Middle frontal gyrus (tissue), 1 donor: Measurements from ENCODE around the gene ST6GALNAC5.
"Not testable (repeated sequence)": the region's sequence is repeated elsewhere in the genome, so short reads cannot be mapped to it uniquely, and the experiment has no call there.

Experiments
- DNase-seq: peaks from one replicate; pipeline ENCODE4 v3.0.0-alpha.2; 2015; ENCODE audit warnings: low spot score; ENCODE audit errors: extremely low spot score

ST6GALNAC5 gene

DNA sequence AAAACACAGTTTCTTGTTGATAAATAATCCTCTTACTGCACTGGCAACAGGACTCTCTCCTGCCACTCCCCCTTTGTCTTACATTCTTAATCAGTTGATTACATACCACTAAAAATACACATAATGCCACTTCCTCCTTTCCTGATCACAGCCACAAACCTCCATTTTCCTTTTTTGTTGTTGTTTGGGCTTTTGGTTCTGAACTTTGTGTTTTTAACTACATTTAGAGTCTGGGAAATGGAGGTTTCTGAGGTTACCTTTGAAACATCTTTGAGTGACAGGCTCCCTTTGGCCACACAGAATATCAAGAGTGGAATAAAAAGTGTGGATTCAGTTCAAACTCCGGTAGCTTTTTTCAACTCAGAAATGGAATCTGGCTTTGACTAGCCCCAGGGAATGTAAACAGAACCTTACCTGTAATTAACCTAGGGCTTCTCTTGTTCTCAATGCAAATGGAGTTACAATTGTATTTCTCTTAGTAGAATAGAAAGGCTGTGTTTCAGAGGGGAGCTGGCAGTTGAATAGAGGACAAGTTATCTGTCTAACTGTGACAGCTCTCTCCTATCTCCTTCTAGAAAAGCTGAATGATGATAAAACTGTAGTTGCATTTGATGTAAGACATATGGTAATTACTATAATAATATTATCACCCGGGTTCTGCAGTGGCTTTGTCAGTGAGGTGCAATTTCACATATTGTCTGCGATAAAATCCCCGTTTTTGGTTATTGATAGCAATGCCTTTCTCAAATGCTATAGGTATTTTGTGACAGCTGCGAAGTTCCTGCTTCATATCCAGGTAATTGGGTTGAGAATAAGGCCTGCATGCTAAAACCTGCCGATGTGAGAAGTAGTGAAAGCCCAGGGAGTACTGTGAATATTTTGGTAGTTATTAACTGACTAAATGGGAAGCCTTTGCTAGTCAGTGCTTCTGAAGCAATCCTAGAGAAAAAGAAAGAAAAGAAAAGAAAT is 66.9 kb downstream of the ST6GALNAC5 start:
- DNase-seq = no peak

DNA sequence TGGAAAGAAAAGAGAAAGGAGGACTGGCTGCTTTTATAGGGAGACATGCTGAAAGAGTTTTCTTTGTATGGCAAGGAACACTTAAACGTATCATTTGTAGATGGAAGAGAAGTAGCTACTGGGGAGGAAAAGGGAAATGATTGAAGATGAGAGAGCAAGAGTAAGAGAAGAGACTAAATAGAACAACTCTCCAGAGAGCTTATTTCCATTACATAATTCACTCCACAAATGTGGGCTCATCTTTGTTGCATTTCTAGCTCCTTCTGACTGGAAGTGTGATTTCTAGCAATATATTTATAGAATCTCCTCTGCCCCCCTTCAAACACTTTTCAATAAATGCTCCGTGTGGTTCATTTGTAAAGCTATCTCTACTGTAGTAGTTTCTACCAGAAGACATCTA is 71.0 kb downstream of the ST6GALNAC5 start:
- no peak for DNase-seq

DNA sequence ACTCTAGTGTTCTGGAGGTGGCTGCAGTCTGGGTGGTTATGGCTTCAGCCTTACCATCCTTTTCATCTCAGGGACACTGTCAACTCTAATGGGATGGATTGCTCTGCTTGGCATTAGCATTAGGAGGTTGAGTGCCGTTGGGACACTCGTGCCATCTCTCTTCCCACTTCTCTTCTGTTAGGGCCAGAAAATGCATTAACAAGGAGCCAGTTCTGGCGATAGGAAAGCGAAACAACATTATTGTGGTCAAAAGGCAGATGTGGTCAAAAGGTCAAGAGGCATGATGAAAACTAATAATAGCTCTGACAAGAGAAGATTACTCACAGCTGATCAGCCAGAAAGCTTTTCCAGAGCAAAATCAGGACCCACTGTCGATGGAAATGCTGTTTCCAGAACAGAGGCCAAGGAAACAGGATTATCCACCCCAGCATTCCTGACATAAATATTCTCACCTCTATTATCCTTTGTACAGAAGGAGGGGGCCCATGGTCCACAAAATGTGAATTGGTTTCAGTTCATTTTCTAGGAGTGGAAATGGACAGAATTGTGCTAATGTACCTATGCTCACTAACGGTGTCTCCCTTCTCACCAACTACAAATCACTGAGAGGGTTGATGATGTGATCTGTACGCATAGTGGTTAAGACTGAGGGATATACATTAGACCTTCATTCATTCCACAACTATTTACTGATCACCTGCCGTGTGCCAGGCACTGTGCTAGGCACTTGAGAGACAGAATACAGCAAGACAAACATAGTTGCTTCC is 72.0 kb downstream of the ST6GALNAC5 start:
- DNase-seq = no peak

DNA sequence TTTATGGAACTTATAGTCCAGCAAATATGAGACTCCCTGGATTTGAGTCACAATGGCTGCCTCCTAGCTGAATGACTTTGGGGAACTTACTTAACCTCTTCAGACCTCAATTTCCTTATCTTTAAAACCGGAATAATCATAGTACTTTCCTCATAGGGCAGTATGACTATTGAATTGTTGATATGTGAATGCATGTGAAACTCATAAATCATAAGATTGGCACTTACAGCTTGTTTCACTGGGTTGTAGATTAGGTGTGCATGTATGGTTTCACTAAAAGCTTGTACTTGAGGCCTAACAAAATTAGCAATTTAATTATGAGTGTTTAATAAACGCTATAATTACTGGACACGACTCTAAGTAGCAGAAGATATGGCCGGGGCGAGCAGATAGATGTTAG is 72.5 kb downstream of the ST6GALNAC5 start:
- DNase-seq = no peak

DNA sequence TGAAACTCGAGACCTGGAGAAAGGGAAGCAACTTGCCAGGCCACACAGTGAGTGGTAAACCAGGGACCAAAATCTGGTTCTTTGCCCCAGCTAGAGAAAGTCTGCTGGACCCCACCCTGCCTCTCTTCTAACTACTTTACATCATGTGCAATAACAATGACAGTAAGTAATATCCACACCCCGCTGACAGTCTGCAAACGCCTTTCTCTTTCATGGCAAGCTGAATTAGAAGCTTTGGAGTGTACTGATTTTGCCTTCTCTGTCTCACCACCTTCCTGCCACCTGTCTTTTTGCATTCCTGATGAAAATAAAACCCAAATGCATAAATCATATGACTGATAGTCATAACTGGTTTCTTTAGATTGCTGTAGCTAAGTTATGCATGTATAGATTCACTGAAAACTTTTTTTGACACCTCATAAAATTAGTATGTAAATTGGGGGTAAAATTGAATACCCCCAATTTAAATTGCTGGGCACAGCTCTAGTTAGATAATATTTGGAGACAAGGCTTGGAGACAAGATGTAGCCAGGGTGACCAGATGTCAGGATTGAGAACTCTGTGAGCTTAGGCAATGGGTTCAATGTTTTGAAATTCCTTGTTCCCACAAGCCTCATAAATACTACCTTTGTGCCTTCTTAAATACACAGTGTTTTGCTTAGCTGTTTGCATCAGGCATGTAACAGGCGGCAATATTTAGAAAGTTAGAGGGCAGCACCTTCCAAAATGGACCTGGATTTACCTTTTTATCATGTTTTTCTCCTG is 73.5 kb downstream of the ST6GALNAC5 start:
- DNase-seq = no peak

DNA sequence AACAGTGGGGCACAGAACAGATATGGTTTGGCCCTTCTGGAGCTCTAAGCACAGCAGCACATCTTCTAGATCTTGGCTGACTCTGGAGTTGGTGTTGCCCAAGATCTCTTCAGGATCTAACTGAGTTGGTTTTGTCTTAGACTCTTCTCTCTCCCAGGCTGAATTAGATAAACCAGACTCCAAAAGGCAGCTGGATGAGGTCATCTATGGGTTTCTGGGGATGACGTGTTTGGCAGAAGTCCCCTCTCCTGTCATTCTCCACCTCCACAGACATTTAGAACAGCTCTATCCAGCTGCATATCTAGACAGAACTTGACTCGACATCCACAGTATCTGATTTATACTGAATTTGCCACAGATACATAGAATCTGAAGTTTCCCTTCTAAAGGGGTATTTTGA is 75.3 kb downstream of the ST6GALNAC5 start:
- DNase-seq = no peak

DNA sequence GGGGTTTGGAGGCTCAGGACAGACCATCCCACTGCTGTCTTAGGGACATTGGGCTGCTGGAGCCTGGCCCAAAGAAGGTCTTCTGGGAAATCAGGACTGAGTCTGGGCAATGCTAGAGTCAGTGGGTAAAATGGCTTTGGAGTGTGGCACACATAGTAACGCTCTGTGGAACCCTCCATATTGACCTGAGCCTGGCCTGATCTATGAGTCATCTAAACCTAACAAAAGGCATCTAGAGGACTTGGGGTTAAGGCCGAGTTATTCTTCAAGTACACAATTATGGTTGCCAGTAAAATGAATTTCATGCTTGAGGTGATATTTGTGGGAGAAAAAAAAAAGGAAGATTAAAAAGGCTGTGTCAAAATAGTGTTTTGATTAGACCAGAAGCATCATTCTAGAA is 77.7 kb downstream of the ST6GALNAC5 start:
- DNase-seq = no peak

DNA sequence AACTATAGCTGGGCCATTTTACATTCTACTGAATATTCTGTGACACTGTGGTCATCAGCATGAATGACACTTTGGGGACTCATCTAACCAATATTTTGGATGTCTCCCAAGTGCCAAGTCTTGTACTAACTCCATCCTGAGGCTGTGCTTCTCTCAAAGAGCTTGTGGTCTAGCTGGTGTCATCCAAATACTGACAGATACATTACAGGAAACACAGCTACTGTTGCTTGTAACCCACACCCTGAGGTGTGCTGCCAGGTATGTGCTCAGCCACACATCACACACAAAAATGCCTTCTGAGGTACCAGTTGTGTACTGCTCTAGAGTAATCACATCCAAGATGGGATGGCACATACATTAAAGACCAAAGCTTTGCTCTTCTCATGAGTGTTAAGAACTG is 81.6 kb downstream of the ST6GALNAC5 start:
- no peak for DNase-seq

DNA sequence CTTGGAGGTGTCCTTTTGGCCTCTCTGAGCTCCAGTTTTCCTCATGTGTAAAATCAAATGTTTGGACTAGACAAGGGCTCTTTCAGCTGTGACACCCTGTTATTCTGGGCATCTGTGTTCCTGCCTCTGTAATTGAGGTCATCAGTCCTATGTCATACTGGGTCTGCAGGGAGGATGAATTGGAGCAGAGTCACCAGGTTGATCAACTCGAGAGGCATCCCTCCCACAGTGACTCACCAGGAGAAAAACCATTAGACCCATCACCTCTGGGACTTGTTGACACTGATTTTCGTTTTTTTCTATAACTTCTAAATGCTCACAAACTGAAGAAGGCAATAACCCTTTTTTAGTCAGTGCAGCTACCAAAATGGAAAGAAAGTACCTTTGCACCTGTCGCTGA is 82.2 kb downstream of the ST6GALNAC5 start:
- DNase-seq = no peak

DNA sequence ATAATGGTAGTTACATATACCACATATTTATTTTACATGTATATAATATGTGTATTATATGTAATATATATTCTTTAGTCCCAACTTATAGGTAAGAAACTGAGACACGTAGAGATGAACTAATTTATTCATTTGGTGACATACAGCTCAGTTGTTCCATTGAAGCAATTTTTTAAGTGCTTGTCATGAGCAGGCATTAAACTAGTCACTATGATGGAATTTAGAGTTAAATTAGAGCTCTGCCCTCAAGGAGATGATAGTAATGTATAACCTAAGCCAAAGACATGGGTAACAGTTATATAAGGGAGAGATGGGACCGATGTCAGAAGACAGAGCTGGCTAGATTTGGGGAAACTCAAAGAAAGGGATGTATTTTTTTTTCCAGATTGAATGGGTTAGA is 83.0 kb downstream of the ST6GALNAC5 start:
- DNase-seq = no peak

DNA sequence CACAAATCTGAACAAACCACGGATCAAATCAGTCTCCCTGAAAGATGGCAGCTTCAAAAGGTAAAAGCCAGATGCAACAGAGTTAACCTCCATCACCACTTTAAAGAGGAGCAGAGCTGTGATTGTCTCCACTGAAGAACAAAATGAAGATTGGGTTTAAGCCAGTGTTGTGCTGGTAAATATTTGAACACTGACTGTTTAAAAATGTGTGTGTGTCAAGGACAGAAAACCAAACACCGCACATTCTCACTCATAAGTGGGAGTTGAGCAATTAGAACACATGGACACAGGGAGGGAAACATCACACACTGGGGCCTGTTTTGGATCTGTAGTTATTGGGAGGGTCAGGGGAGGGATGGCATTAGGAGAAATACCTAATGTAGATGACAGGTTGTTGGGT is 83.9 kb downstream of the ST6GALNAC5 start:
- DNase-seq = no peak

DNA sequence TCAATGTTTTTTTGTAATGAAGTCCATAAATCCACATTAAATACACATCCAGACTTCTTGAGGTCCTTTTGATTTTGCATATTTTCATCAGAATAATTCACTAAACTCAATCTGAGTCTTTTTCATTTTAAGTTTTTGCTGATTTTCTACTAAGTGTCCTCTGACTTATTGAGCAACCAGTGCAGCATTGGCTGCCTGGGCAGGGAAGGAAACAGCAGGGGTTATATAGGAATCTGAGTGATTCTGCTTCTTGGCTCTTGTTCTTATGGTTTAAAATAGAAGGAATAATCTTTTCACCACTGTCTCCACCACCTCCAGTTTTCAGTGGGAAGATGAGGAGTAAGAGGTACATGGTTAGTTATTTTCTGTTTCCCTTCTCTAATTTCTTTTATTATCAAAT is 88.4 kb downstream of the ST6GALNAC5 start:
- no peak for DNase-seq

DNA sequence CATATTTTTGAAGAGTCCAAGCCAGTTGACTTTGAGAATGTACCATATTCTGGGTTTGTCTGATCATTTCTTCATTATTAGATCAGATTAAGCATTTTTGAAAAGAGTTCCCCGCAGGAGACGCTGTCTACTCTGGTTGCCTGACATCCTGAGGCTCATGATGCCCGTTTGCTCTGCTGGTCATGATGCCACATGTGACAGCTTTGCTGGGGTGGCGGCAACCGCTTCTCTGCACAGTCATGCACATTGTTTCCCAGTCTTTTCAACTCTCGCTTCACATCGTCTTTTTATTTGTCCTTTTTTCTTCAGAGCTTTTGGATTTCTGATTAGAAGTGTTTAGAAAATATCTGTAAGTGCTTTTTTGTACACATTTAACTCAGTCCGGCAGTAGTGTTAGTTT is 90.7 kb downstream of the ST6GALNAC5 start:
- DNase-seq = no peak

DNA sequence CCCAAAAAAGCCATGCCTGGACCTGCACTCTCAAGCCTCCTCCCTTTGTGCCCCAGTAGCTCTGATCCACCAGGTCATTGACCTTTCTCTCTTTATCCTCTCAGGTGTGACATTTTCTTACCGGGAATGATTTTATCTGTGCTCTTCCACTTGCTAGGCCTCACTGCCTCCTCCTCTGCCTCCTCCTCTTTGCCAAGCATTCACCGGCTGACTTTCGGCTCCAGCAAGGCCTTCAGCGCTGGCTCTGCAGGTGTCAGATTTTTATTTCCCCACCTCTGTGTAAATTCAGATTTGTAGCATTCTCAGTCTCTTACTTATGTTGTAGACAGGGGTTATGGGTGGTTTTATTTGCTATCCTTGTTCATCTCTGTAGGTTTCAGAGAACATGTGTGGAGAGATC is 91.5 kb downstream of the ST6GALNAC5 start:
- no peak for DNase-seq

DNA sequence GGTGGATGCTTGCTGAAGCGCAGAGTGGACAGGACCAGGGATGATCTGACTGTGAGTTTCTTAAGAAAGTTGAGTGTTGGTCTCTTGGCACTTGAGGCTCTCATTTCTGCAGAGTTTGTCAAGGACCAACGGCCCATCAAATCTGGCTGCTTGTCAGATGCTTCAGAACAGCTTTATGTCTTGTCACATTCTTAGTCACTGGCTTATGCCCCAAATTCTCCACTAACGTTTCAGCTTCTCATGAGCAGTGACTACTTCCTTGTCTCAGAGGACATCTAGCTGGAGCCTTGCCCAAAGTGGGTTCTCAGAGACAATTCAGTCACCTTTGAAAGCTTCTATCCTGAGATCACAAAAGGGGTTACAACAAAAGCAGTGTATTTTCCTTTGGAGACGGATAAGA is 92.3 kb downstream of the ST6GALNAC5 start:
- no peak for DNase-seq

DNA sequence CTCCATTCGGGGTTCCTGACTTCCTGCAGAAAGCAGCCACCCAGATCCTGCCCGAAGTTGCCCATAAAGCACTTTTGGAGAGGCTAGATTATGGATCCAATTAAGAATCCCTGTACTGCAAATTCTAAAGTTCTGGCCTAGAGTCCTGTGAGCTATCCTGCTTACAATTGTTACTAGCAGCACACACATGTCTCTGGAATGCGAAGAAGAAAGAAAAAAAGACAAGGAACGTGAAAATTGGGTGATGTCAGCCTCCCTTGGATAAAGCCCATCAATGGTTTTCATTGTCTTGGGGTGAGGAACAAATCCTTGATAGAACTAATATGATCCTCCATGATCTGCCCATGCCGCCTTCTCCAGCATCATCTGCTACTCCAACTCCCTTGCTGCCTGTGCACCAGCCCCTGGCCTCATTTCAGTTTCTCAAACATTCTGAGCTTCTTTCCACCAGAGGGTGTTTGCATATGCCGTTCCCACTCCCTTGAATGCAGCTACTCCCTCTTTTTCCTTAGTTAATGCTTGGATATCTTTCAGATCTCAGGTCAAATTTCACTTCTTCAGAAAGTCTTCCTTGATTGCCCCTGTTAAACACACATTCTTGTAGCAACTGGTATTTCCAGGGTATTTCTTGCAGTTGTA is 94.0 kb downstream of the ST6GALNAC5 start:
- no peak for DNase-seq

DNA sequence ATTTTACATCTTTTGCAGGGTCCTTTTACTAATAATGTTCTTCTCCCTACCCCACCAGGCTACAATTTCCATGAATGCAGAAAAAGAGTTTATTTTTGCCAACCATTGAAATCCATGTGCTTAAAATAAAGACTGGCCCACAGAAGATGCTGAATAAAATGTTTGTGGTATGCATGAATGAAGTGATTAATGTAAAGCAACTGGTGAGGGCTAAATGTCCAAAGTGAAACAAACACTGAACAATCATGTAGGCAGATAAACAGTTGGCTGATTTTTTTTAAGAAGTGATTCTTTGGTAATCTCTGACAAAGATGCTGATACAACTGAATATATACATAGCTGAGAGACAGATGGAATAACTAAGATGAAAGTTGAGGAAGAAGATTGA is 94.5 kb downstream of the ST6GALNAC5 start:
- no peak for DNase-seq

DNA sequence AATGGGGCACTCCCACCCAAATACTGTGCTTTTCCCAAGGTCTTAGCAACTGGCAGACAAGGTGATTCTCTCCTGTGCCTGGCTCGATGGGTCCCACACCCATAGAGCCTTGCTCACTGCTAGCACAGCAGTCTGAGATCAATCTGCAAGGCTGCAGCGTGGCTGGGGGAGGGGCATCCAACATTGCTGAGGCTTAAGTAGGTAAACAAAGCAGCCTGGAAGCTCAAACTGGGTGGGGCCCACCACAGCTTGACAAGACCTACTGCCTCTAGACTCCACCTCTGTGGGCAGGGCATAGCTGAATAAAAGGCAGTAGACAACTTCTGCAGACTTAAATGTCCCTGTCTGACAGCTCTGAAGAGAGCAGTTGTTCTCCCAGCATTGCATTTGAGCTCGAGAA is 114.0 kb downstream of the ST6GALNAC5 start:
- not testable (repeated sequence) for DNase-seq

DNA sequence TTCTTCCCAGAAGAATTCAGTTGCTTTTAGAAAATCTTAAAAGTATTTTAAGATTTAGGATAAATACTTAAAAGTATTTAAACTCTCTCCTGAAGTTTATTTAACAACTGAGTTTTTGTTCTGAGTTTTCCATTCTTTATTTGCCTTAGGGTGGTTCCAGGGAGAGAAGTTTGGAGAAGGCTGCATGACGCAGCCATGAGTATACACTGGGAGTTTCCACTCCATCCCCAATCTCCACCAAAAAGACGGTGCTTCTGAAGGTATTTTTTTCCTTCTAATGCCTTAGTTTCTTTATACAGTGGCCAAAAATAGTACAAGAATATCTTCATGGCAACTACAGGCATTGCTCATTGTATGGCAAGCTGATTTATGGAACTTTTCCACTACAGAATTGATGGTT is 122.7 kb downstream of the ST6GALNAC5 start:
- no peak for DNase-seq

DNA sequence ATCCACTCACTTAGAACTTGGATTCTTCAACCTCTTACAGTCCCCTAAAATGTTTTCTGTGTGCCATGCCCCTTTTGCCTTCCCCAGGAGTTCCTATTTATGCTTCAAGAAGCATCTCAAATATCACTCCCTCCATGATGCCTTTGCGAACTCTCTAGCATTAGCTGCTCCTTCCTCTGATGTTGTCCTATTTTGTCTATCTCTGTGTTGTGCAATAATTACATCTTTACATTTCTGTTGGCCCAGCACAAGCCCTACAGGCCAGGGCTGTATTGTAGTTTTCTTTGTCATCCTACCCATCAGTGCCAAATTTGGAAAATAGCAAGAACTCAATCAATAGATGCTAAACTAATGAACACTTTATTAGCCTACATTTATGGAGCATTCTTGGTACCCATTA is 125.8 kb downstream of the ST6GALNAC5 start:
- no peak for DNase-seq

DNA sequence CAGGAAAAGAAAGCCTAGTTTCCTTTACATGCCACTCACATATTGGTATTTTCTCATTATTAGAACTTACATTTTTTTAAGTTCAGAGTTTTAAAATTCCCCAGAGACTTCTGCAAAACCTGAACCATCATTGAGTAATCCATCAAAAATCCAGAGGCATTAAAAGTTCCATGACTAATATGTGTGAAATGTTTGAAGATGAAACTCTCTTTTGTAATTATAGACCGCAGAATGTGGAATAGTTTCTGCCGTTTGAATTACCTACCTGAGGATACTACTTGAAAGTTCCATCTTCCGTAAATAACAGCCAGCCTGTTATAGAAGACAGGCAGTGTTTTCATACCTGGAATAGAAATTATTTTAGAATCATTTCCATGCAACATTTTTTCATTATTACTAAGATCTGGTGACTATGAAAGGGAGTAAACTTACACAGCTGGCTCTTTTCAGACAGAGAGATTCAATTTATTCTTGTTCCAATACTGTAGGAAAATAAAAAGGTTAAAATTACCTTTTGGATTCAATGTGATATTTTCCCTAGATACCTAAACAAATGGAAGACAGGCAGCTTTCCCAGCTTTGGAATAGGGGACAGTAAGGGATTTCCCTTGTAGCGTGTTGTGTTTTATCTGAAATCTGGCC is 131.4 kb downstream of the ST6GALNAC5 start:
- no peak for DNase-seq
